Measurements from ENCODE around the gene ZNF479. TPM values are rescaled to one million over a fixed set of nuclear protein-coding genes. Genes with fewer than 3 reads are reported as not detected.
"Not testable (repeated sequence)": the region's sequence is repeated elsewhere in the genome, so short reads cannot be mapped to it uniquely, and the experiment has no call there.

The ZNF479 gene
- total and polyA plus RNA-seq, 10 of the 15 experiments (the other 5 are each of a cell fraction or from before 2014, with no cell fraction given), result 0.11 TPM; not detected in 9

GRCh38 chr7:57120123-57120784 is 12.0 kb downstream of the ZNF479 start:
- H3K9me3 ChIP-seq (replicated peaks; ENCODE audit: control insufficient read depth, insufficient read depth, low read length); H3K79me2 ChIP-seq (ENCODE audit: control insufficient read depth, insufficient read depth, low read length); in situ Hi-C loops (cut with MboI); BruUV-seq (replicated peaks); H3K4me1 ChIP-seq (ENCODE audit: control insufficient read depth, insufficient read depth, low read length); H3K27me3 ChIP-seq (replicated peaks in 1 of 2; ENCODE audit: control insufficient read depth in 2 of 2, insufficient read depth in 2 of 2, low read length in 1 of 2); H3K4me2 ChIP-seq (ENCODE audit: control insufficient read depth, insufficient read depth); SMC1A ChIA-PET (ENCODE audit: uncharacterized antibody, unreplicated experiment); H4K20me1 ChIP-seq (ENCODE audit: control insufficient read depth, insufficient read depth); H3K4me3 ChIP-seq; FAIRE-seq; intact Hi-C loops (cut with micrococcal nuclease; ENCODE audit: unreplicated experiment); DNase-seq (ENCODE audit: low read depth, low spot score); H3K27ac ChIP-seq (ENCODE audit: control insufficient read depth, insufficient read depth); H2AFZ ChIP-seq (ENCODE audit: control insufficient read depth, low read depth, low read length); H3K9ac ChIP-seq (ENCODE audit: control insufficient read depth, insufficient read depth, low read length); H3K36me3 ChIP-seq (ENCODE audit: control insufficient read depth in 2 of 2, insufficient read depth in 2 of 2, low read length in 1 of 2); ATAC-seq; CTCF ChIA-PET; RAD21 ChIA-PET (ENCODE audit: unreplicated experiment); POLR2A ChIA-PET: not testable (repeated sequence)
- peak; percentile 26 for TF ChIP-seq ZNF274 (IDR thresholded peaks at IDR 0.05; ENCODE audit: insufficient read depth, insufficient read length)
- WGBS (ENCODE audit: insufficient coverage, insufficient replicate concordance, low lambda C conversion rate, missing lambda C conversion rate), result 8% methylated on average over 4 of the region's 5 CpGs
